Right lobe of liver (tissue), 4 donors: ENCODE data around the gene PM20D2.

Experiments
- POLR2A ChIP-seq: fragments of 450-650 bp; IDR thresholded peaks from one replicate; pipeline ENCODE4 v1.6.1; 2017; ENCODE audit warnings: antibody characterized with exemption, mild to moderate bottlenecking
- TF ChIP-seq, protein P1 (sequence below), 4 donors: fragments of 200-600 bp in 3 of 4; fragments of 450-650 bp in 1 of 4; IDR thresholded peaks; one replicate each; pipeline versions ENCODE4 v1.5.1 to v1.8.0; 2016 to 2022; ENCODE audit warnings: antibody characterized with exemption in 4 of 4, mild to moderate bottlenecking in 2 of 4
- donor health status: DM: no; HTN: no; CAD: no.
- donor health status: DM: no; HTN: no; CAD: no.
- donor health status: DM: no; HTN: yes; CAD: no.

DNA sequence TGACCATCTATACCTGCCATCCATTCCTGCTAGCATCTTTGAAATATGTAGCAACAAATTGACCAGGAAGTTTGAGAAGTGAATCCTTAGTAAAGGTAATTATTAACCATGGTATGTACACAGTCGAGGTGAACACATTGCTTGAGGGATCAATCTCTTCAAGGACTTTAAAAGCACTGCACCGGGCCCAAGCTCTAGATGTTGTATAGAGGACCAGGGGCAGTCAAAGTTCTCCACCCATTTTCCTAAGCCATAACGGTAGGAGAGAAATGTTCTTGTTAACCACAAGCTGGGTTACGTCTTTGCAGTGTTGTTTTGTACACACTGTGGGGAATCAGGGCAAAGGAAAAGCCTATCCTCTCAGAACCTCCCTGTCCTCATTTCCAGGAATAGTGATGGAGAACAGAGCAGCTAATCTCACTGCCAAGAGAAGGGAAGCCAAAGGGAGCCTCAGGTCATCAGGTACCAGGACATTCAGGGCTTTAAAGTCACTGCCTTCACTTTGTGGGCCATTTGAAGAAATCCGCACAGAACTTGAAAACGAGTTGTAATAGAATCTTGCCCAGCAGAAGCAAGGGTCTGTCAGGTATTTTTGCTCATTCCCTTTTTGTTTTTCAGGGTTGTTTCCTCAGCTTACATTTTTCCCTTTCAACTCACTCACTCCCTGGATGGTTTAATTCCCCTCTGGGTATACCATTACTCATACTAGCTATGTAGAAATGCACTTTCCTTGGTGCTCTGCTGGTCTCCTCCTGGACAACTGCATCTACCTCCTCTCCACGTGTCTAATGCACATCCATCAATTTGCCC lies 5.3 kb upstream of the PM20D2 start:
- TF ChIP-seq, protein P1, sequence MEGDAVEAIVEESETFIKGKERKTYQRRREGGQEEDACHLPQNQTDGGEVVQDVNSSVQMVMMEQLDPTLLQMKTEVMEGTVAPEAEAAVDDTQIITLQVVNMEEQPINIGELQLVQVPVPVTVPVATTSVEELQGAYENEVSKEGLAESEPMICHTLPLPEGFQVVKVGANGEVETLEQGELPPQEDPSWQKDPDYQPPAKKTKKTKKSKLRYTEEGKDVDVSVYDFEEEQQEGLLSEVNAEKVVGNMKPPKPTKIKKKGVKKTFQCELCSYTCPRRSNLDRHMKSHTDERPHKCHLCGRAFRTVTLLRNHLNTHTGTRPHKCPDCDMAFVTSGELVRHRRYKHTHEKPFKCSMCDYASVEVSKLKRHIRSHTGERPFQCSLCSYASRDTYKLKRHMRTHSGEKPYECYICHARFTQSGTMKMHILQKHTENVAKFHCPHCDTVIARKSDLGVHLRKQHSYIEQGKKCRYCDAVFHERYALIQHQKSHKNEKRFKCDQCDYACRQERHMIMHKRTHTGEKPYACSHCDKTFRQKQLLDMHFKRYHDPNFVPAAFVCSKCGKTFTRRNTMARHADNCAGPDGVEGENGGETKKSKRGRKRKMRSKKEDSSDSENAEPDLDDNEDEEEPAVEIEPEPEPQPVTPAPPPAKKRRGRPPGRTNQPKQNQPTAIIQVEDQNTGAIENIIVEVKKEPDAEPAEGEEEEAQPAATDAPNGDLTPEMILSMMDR (IDR thresholded peaks at IDR 0.05) = no peak
- no peak for TF ChIP-seq POLR2A
